Measurements from ENCODE around the gene PPL. TPM values are rescaled to one million over a fixed set of nuclear protein-coding genes. Genes with fewer than 3 reads are reported as not detected.

The PPL gene
- total and polyA plus RNA-seq, 2 of the 13 experiments (the other 11 are each of a cell fraction or from before 2014, with no cell fraction given) = 5.7 to 6.6 TPM

DNA sequence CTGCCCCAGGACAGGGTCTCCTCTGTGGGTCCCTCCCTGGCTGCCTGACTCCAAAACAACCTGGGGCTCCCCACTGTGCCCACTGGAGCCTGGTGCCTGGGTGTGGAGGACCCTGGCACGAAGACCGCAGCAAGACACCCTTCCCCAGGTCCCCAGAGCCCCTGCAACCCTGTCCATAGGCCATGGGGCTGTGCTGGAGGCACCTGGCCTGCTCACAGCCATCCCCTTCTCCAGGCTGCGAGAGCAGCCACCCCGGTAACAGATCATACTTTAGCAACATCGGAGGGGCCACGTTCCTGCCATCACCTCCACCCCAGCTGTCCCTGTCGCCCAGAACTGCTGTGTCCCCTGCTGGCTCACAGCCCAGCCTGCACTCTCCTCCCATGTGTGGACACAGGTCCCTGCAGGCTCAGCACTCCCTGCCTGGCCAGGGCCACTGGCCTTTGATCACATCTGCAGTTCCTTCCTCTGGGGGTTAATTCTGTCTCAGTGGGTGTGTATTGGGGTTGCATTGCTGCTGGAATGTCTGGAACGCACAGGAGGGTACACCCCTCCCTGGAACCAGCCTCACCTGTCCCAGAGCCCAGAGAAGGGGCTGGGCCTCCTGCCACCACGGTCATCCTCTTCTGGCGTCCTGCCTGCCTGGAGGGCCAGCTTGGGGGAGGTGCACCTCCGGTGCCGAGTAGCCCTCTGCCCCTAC lies 12.2 kb downstream of the PPL start (continued):
- TF ChIP-seq NFKBIZ (CRISPR knock-in tag; IDR thresholded peaks at IDR 0.05) (0 out of 2 replicates have a peak, but pooled peaks have one; percentile 44), FOXM1 (CRISPR knock-in tag; IDR thresholded peaks at IDR 0.05) (no peak), ZBTB38 (CRISPR knock-in tag; IDR thresholded peaks at IDR 0.05) (0 out of 2 replicates have a peak, but pooled peaks have one; percentile 49), FOXP1 (IDR thresholded peaks at IDR 0.05) (no peak), FOXP1 (CRISPR knock-in tag; IDR thresholded peaks at IDR 0.05) (no peak; the same call in 1 of the 2 replicates), NCOA1 (CRISPR knock-in tag; IDR thresholded peaks at IDR 0.05) (no peak; the same call in 1 of the 2 replicates), NKX3-1 (CRISPR knock-in tag; IDR thresholded peaks at IDR 0.05) (no peak), GPN1 (CRISPR knock-in tag; IDR thresholded peaks at IDR 0.05; ENCODE audit: borderline replicate concordance) (no peak), ZNF441 (CRISPR knock-in tag; IDR thresholded peaks at IDR 0.05; ENCODE audit: borderline replicate concordance) (no peak), LCORL (IDR thresholded peaks at IDR 0.05) (no peak), LCORL (CRISPR knock-in tag; IDR thresholded peaks at IDR 0.05) (peak; percentile 98), EZH2 (conservative IDR thresholded peaks at IDR 0.05; ENCODE audit: low read depth, low read length) (no peak), MEIS1 (CRISPR knock-in tag; IDR thresholded peaks at IDR 0.05; ENCODE audit: borderline replicate concordance) (0 out of 2 replicates have a peak, but pooled peaks have one; percentile 59), POLR2AphosphoS2 (IDR thresholded peaks at IDR 0.05; ENCODE audit: low read depth, low read length) (no peak), ZNF563 (CRISPR knock-in tag; IDR thresholded peaks at IDR 0.05) (peak; percentile 54; the same call in 1 of the 2 replicates), NR2C2 (CRISPR knock-in tag; IDR thresholded peaks at IDR 0.05; ENCODE audit: borderline replicate concordance) (no peak), HOXD1 (CRISPR knock-in tag; IDR thresholded peaks at IDR 0.05) (no peak), MTF1 (CRISPR knock-in tag; IDR thresholded peaks at IDR 0.05) (no peak), REPIN1 (CRISPR knock-in tag; IDR thresholded peaks at IDR 0.05; ENCODE audit: borderline replicate concordance, low read depth) (peak; percentile 40; the same call in 1 of the 2 replicates), KDM4B (CRISPR knock-in tag; IDR thresholded peaks at IDR 0.05) (no peak)
- TF ChIP-seq, protein P1, sequence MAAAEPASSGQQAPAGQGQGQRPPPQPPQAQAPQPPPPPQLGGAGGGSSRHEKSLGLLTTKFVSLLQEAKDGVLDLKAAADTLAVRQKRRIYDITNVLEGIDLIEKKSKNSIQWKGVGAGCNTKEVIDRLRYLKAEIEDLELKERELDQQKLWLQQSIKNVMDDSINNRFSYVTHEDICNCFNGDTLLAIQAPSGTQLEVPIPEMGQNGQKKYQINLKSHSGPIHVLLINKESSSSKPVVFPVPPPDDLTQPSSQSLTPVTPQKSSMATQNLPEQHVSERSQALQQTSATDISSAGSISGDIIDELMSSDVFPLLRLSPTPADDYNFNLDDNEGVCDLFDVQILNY (CRISPR knock-in tag; conservative IDR thresholded peaks at IDR 0.05) = no peak
- TF ChIP-seq, protein P2, sequence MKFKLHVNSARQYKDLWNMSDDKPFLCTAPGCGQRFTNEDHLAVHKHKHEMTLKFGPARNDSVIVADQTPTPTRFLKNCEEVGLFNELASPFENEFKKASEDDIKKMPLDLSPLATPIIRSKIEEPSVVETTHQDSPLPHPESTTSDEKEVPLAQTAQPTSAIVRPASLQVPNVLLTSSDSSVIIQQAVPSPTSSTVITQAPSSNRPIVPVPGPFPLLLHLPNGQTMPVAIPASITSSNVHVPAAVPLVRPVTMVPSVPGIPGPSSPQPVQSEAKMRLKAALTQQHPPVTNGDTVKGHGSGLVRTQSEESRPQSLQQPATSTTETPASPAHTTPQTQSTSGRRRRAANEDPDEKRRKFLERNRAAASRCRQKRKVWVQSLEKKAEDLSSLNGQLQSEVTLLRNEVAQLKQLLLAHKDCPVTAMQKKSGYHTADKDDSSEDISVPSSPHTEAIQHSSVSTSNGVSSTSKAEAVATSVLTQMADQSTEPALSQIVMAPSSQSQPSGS (CRISPR knock-in tag; IDR thresholded peaks at IDR 0.05) = no peak
- TF ChIP-seq, protein P3, sequence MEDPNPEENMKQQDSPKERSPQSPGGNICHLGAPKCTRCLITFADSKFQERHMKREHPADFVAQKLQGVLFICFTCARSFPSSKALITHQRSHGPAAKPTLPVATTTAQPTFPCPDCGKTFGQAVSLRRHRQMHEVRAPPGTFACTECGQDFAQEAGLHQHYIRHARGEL (CRISPR knock-in tag; IDR thresholded peaks at IDR 0.05) = no peak
- TF ChIP-seq, protein P4, sequence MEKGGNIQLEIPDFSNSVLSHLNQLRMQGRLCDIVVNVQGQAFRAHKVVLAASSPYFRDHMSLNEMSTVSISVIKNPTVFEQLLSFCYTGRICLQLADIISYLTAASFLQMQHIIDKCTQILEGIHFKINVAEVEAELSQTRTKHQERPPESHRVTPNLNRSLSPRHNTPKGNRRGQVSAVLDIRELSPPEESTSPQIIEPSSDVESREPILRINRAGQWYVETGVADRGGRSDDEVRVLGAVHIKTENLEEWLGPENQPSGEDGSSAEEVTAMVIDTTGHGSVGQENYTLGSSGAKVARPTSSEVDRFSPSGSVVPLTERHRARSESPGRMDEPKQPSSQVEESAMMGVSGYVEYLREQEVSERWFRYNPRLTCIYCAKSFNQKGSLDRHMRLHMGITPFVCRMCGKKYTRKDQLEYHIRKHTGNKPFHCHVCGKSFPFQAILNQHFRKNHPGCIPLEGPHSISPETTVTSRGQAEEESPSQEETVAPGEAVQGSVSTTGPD (CRISPR knock-in tag; IDR thresholded peaks at IDR 0.05) = no peak
- TF ChIP-seq, protein P5, sequence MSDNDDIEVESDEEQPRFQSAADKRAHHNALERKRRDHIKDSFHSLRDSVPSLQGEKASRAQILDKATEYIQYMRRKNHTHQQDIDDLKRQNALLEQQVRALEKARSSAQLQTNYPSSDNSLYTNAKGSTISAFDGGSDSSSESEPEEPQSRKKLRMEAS (IDR thresholded peaks at IDR 0.05) = peak; percentile 50; the same call in 1 of the 2 replicates
- TF ChIP-seq, protein P6, sequence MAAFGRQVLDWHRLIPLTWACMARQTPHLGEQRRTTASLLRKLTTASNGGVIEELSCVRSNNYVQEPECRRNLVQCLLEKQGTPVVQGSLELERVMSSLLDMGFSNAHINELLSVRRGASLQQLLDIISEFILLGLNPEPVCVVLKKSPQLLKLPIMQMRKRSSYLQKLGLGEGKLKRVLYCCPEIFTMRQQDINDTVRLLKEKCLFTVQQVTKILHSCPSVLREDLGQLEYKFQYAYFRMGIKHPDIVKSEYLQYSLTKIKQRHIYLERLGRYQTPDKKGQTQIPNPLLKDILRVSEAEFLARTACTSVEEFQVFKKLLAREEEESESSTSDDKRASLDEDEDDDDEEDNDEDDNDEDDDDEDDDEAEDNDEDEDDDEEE (CRISPR knock-in tag; IDR thresholded peaks at IDR 0.05) = no peak
- TF ChIP-seq, protein P7, sequence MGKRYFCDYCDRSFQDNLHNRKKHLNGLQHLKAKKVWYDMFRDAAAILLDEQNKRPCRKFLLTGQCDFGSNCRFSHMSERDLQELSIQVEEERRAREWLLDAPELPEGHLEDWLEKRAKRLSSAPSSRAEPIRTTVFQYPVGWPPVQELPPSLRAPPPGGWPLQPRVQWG (CRISPR knock-in tag; IDR thresholded peaks at IDR 0.05; ENCODE audit: borderline replicate concordance, low read depth) = no peak

All from HepG2 (cell line).